Left lung (tissue), 10 donors: ENCODE results near the gene NLN. TPM values are rescaled to one million over a fixed set of nuclear protein-coding genes. Genes with fewer than 3 reads are reported as not detected.

ENCODE experiments used
- ATAC-seq: fragments of 200-7000 bp; cut with Tn5 transposase; one replicate; pipeline ENCODE4 v1.9.1; 2020; ENCODE audit warnings: moderate library complexity
- DNase-seq, 4 donors: peaks; one replicate each; pipeline ENCODE4 v3.0.0-alpha.2; 2013 to 2020
- H3K27ac ChIP-seq, 2 donors: fragments of 200-600 bp; sonication (generic) in 1 of 2; one replicate each; pipeline versions ENCODE4 v1.5.0 to v1.8.0; 2020 to 2021
- H3K27me3 ChIP-seq, 2 donors: fragments of 200-600 bp; sonication (generic) in 1 of 2; one replicate each; pipeline versions ENCODE4 v1.5.0 to v1.8.0; 2020 to 2021
- H3K36me3 ChIP-seq, 2 donors: fragments of 200-600 bp; sonication (generic) in 1 of 2; one replicate each; pipeline versions ENCODE4 v1.5.0 to v1.8.0; 2020 to 2021
- H3K4me1 ChIP-seq, 2 donors: fragments of 200-600 bp; one replicate each; pipeline ENCODE4 v1.8.0; 2021
- H3K4me3 ChIP-seq, 2 donors: fragments of 200-600 bp; sonication (generic) in 1 of 2; one replicate each; pipeline versions ENCODE4 v1.5.0 to v1.8.0; 2020 to 2021; ENCODE audit warnings: mild to moderate bottlenecking in 1 of 2
- H3K9me3 ChIP-seq, 2 donors: fragments of 200-600 bp; sonication (generic) in 1 of 2; one replicate each; pipeline versions ENCODE4 v1.5.0 to v1.8.0; 2020 to 2021
- intact Hi-C, 2 donors: fragments of 100-400 bp; cut with DNase I; formaldehyde crosslinking; loops; one replicate each; pipeline versions ENCODE4 v1.11.2 to v1.14.2; 2022
- polyA plus RNA-seq, 6 donors: library from polyadenylated mRNA; unstranded; fragments of 120-200 nt; gene quantifications; one replicate each; pipeline ENCODE4 v1.2.1, GENCODE V29; 2013; ENCODE audit not compliant: insufficient read length in 6 of 6
- total RNA-seq, 2 donors: library from RNA; stranded (reverse); fragmentation: NEBNext Ultra II Directional; extraction: Animal tissue kit (Norgen Biotek cat#: 25700); gene quantifications; one replicate each; pipeline ENCODE4 v1.2.1, GENCODE V29; 2021
- TF ChIP-seq, protein P1 (sequence below), 2 donors: fragments of 200-600 bp; sonication (generic) in 1 of 2; IDR thresholded peaks; one replicate each; pipeline versions ENCODE4 v1.5.0 to v1.8.0; 2021; ENCODE audit warnings: antibody characterized with exemption in 2 of 2
- donor health status: DM: no; HTN: yes; CAD: no.
- donor health status: DM: no; HTN: no; CAD: no.

NLN gene
- total and polyA plus RNA-seq, 8 donors = 18.0 to 29.1 (median 22.3) TPM

GRCh38 chr5:65718576-65719310 is 3.3 kb upstream of the NLN start:
- Histone ChIP-seq H3K27me3 (no peaks in the 10 kb centered on the region), H3K27ac (no peak overlapping the region), H3K4me3 (no peak overlapping the region), H3K4me1 (peaks cover 0 to 17% of the 10 kb centered on the region in 2 donors), H3K9me3 (no peaks in the 10 kb centered on the region), H3K36me3 (peaks cover 0 to 32% of the 10 kb centered on the region in 2 donors)
- intact Hi-C loops = no loop called here
- ATAC-seq (no peak), DNase-seq (no peak)
- TF ChIP-seq, protein P1, sequence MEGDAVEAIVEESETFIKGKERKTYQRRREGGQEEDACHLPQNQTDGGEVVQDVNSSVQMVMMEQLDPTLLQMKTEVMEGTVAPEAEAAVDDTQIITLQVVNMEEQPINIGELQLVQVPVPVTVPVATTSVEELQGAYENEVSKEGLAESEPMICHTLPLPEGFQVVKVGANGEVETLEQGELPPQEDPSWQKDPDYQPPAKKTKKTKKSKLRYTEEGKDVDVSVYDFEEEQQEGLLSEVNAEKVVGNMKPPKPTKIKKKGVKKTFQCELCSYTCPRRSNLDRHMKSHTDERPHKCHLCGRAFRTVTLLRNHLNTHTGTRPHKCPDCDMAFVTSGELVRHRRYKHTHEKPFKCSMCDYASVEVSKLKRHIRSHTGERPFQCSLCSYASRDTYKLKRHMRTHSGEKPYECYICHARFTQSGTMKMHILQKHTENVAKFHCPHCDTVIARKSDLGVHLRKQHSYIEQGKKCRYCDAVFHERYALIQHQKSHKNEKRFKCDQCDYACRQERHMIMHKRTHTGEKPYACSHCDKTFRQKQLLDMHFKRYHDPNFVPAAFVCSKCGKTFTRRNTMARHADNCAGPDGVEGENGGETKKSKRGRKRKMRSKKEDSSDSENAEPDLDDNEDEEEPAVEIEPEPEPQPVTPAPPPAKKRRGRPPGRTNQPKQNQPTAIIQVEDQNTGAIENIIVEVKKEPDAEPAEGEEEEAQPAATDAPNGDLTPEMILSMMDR (IDR thresholded peaks at IDR 0.05) = no peak

GRCh38 chr5:65721050-65721719 is 820 bp upstream of the NLN start:
- Histone ChIP-seq H3K4me3 (peak overlapping the region; percentile 84 to 91), H3K27ac (peak overlapping the region; percentile 54 to 80), H3K4me1 (peaks cover 0 to 30% of the 10 kb centered on the region in 2 donors), H3K9me3 (no peaks in the 10 kb centered on the region), H3K27me3 (no peaks in the 10 kb centered on the region), H3K36me3 (peaks cover 0 to 23% of the 10 kb centered on the region in 2 donors)
- ATAC-seq = peak; percentile 34
- TF ChIP-seq, protein P1 (IDR thresholded peaks at IDR 0.05) = no peak
- peak; percentile 61 to 78 (median 66) for DNase-seq
- intact Hi-C loops = no loop called here

DNA sequence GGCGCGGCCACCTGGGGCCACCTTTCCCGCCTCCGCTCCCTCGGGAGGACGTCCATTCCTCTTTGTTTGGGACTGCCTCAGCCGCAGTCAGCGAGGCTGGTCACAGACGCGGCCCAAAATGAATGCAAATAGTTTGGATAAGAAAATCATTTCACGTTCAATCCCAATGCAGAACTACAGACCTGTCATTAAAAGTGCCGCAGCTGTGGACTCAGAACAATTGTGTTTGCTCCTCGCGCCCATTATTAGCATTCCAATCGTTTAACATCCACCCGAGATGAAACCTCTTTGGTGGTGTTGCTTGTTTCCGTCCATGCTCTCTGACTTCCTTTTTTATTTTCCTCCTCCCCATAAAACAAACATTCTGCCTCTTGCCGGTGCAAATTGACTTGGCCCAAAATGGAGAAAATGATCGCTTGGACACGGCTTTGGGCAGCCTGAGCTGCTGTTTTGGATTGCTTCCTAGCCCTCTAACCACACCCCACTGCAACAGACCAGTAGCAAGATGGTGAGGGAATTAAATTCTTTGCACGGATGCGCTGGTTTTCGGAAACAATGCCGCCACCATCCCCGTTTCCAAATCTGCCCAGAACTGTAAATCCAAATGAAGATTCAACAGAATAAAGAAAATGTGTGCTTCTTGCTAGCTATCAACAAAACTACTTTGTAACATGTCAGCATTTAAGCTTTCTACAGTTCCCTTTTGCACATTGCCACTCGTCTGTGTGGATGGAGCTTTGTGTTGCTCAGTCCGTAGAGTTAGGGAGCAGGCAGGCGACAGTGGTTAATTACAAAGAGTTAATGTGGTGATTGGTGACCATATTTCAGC is 784 bp downstream of the NLN start:
- H3K4me1 ChIP-seq = peaks cover 0 to 30% of the 10 kb centered on the region in 2 donors
- peak; percentile 51 for ATAC-seq
- H3K27me3 ChIP-seq = no peaks in the 10 kb centered on the region
- H3K4me3 ChIP-seq = peak overlapping the region; percentile 84 to 91
- no peaks in the 10 kb centered on the region for H3K9me3 ChIP-seq
- TF ChIP-seq, protein P1 (IDR thresholded peaks at IDR 0.05) = no peak
- DNase-seq = peak in 2 of 4 donors; percentile 44 to 50
- peak overlapping the region; percentile 65 to 80 for H3K27ac ChIP-seq
- intact Hi-C loops = no loop called here
- peaks cover 0 to 14% of the 10 kb centered on the region in 2 donors for H3K36me3 ChIP-seq

DNA sequence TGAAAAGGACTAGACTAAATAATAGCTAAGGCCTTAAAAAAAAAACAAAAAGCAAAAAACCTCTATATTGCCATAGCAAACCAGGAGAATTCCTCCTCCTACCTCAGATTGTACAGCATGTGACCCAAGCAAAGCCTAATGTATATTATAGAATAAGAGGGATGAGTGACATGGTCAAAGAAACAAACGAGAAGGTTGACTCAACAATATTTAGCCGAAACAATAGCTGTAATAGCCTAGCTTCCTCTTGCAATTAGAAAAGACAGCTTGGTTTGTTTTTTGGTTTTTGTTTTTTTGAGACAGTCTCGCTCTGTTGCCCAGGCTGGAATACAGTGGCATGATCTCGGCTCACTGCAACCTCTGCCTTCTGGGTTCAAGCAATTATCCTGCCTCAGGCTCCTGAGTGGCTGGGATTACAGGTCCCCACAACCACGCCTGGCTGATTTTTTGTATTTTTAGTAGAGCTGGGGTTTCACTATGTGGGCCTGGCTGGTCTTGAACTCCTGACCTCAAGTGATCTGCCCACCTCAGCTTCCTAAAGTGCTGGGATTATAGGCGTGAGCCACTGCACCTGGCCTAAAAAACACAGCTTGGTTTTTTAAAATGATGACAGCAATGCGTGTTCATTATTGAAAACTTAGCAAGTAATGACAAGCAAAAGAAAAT is 5.6 kb downstream of the NLN start:
- ATAC-seq = no peak
- intact Hi-C loops = no loop called here
- Histone ChIP-seq H3K27me3 (no peaks in the 10 kb centered on the region), H3K4me3 (no peak overlapping the region), H3K9me3 (no peaks in the 10 kb centered on the region), H3K4me1 (peaks cover 0 to 30% of the 10 kb centered on the region in 2 donors), H3K36me3 (no peaks in the 10 kb centered on the region), H3K27ac (no peak overlapping the region)
- TF ChIP-seq, protein P1 (IDR thresholded peaks at IDR 0.05) = no peak
- DNase-seq = no peak
